GM21576 (cell line): ENCODE results near the gene OR10G3.
"Not testable (repeated sequence)": the region's sequence is repeated elsewhere in the genome, so short reads cannot be mapped to it uniquely, and the experiment has no call there.

ENCODE experiments used
- ATAC-seq: cut with Tn5 transposase; IDR thresholded peaks from one replicate; pipeline ENCODE4 v1.9.1; 2021; ENCODE audit warnings: mild to moderate bottlenecking, moderate library complexity; ENCODE audit not compliant: unreplicated experiment

The OR10G3 gene, protein sequence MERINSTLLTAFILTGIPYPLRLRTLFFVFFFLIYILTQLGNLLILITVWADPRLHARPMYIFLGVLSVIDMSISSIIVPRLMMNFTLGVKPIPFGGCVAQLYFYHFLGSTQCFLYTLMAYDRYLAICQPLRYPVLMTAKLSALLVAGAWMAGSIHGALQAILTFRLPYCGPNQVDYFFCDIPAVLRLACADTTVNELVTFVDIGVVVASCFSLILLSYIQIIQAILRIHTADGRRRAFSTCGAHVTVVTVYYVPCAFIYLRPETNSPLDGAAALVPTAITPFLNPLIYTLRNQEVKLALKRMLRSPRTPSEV

DNA sequence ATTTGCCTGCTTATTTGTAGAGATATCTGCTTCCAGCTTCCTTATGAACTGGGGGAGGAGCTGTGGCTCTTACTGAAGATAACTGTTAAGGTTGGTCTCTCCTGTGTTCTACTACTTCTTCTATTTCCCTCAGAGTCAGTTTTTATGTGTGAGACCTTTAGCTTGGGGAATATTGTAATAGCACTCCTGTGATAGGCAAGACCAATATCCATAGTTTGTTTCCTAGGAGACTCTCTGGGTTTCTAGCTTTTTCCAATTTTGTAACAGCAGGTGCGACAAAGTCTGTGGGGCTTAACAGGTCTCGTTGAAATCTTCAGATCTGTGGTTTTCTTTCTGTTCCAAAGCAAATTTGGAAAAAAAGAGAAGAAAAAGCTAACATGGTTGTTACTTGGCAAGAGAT, at the start of gene OR10G3:
TSS of gene OR10G3 (minus strand) at position 101 of the 400 bp plus-strand sequence. CDS start 9,332 bp downstream, outside the sequence.
- ATAC-seq: no peak

- ATAC-seq: no peak
These were observed 46.8 kb upstream of the OR10G3 start for GRCh38 chr14:21626491-21627230.

GRCh38 chr14:21617614-21618013, 37.7 kb upstream of the OR10G3 start:
- ATAC-seq: no peak

DNA sequence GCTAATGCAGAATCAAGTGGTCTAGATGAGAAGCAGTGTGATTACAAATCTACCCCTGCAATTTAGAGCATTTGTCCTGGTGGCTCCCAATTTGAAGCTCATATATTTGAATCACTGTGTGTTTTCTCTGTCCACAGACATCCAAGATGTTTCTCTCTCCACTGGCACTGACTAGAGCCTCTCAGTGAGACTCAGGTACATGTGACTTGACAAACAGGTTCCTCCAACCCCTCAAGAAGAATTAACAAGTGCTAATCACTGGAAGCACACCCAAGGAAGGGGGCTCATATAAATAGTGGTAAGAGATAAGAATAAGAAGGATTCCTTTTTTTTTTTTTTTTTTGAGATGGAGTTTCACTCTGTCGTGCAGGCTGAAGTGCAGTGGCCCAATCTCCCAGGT, 34.4 kb upstream of the OR10G3 start:
- ATAC-seq: no peak

DNA sequence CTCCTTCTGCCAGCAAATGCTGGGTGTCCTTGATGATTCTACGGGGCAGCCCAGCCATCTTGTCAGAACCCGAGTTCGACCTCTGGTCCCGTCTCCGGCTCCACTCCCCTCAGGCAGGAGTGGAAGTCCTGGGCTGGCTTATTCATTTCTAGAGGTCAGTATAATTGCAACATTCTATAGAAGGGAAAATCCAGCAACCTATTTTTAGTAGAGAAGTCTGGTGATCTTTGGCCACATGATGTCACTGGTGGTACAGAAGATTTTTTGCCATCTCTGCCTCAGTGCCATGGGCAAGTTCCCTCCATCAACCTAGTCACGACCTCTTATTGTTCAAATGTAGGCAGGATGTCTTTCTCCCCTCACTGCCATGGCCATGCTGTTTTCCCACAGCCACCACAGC, 32.4 kb upstream of the OR10G3 start:
- ATAC-seq: no peak

DNA sequence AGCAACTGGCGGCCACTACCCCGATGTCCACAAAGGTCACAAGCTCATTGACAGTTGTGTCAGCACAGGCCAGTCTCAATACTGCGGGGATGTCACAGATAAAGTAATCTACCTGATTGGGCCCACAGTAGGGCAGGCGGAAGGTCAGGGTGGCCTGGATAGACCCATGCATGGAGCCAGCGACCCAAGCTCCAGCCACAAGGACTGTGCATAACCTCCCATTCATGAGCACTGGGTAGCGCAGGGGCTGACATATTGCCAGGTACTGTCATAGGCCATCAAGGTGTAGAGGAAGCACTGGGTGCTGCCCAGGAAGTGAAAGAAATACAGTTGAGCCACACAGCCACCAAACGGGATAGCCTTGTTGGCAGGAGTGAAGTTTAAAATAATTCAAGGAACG, 22.3 kb upstream of the OR10G3 start:
- ATAC-seq: not testable (repeated sequence)

- no peak for ATAC-seq
These were observed 9.4 kb upstream of the OR10G3 start for GRCh38 chr14:21589317-21589716.

DNA sequence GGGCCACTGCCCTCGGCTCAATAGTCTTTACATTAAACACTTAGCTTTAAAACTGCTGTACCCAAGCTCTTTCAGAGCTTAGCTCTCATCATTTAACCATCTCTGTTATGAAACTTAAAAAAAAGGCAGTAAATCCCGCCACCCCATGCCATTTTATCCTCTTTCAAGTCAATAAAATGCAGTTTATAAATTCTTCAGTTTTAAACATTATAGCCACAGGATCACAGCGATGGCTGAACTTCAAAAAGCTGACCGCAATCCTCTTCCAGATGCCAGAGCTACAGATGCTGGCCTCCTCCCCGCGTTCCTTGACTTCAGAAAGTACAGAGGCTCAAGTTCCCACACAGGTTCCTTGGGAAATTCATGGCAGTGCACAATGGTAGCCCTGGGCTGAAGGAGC, 4.2 kb downstream of the OR10G3 start:
- ATAC-seq: no peak

- no peak for ATAC-seq
These were observed 7.3 kb downstream of the OR10G3 start for GRCh38 chr14:21572604-21573003.

GRCh38 chr14:21558703-21559170, 21.1 kb downstream of the OR10G3 start:
- no peak for ATAC-seq

DNA sequence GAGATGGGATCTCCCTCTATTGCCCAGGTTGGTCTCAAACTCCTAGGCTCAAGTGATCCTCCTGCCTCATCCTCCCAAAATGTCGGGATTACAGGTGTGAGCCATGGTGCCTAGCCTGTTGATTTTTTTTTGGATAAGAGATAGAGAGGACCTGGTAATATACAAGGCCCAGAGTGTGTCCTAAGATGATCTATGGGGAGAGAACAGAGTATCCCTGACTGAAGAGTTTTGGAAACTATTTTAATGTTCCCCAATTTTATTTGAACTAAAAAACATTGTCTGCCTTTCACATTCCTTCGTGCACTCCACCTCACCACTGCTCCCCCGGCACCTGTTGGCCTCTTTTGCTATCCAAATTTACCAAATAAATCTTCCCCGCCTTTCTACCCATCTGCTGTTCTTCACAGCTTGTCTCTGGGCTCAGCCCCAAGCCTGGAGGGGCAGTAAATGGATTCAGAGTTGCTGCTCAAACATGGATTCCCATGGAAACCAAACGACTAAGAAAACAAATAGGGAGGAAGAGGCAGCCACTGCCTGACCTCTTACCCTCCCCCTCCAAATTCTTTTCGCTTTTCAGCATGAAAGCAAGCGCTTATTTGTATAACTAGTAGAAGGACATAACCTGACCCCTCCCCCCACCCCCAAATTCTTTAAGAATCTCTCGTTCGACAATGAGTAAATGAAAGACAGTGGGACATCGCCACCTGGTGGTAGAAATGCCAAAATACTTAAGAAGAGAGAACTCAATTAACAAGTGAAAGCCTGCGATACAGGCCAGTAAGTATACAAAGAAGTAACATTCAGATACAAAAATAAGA, 22.6 kb downstream of the OR10G3 start:
- no peak for ATAC-seq

DNA sequence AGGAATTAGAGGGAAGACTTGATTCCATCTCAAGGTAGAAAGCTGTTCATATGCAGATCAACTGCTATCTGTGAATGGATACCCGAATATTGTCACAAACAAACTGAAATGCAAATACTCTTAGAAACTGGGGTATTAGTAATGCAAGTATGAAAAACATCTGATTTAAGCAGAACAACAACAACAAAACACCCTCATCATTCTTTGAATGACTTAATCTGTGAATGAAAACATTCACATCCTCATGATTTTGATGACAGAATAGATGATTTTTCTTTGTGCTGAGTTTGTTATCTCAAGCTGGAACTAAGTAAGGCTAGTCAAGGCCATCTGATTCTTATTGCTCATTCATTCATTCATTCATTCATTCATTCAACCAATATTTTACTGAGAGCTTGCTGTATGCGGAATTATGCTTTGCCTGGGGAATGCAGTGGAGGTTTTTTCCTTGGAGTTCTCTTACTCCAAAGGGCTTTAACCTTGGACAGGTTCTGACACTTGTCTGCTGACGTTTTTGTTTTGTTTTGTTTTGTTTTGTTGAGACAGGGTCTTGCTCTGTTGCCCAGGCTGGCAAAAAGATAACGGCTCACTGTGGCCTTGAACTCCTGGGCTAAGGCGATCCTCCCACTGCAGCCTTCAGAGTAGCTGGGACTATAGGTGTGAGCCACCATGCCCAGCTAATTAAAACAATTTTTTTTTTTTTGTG, 23.3 kb downstream of the OR10G3 start:
- ATAC-seq: no peak

GRCh38 chr14:21553266-21553665, 26.6 kb downstream of the OR10G3 start:
- ATAC-seq: no peak

DNA sequence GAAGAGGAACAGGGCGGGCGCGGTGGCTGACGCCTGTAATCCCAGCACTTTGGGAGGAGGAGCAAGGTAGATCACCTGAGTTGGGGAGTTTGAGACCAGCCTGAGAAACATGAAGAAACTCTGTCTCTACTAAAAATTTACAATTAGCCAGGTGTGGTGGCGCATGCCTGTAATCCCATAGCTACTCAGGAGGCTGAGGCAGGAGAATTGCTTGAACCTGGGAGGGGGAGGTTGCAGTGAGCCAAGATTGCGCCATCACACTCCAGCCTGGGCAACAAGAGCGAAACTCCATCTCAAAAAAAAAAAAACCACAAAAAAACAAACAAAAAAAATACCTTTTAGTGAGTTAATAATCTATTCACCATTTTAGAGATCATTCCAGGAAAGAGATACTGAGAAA, 35.3 kb downstream of the OR10G3 start:
- ATAC-seq: not testable (repeated sequence)

GRCh38 chr14:21543963-21544362, 35.9 kb downstream of the OR10G3 start:
- no peak for ATAC-seq

- no peak for ATAC-seq
These were observed 36.3 kb downstream of the OR10G3 start for GRCh38 chr14:21543521-21543960.

GRCh38 chr14:21541413-21542074, 38.3 kb downstream of the OR10G3 start:
- ATAC-seq: no peak

GRCh38 chr14:21539189-21539940, 40.5 kb downstream of the OR10G3 start:
- no peak for ATAC-seq

DNA sequence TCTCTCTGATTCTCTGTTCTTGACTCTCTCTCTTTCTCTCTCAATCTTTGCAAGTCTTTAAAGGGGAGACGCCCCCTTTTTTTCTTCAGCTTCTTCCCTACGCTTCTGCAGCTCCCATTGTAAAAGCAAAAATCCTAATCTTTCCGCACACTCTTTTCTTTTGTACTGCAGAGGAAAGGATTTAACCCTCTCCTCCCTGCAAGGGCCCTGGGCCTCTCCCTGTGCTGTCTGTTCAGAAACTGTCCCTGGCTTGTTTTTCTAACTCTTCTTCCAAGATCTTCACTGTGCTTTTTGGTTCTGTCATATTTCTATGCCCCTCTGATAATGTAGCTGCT, 42.8 kb downstream of the OR10G3 start:
- ATAC-seq: no peak
